ENCODE results near the gene RASGEF1B. TPM values are rescaled to one million over a fixed set of nuclear protein-coding genes. Genes with fewer than 3 reads are reported as not detected.
A peak's percentile ranks its signal among the peaks of the same experiment; 100 is the strongest.

RASGEF1B gene
- total and polyA plus RNA-seq, 2 donors from 2014 or later = 8.3 to 15.0 TPM

DNA sequence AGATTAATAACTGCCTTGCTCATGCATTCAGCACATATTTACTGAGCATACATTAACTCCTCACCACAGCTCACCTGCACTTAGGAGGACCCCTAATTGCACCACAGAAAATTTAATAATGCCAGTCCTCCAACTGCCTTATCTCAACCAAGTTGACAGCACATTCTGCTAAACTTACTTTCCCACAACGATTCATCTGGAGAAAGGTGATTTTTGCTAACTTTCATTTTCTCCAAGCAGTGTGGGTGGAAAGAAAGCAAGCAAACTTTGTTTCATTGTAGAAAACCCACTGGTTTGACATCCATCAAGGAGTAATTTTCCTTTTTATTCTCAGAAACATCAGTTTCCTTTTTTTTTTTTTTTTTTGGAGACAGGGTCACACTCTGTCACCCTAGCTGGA is 49.1 kb downstream of the RASGEF1B start:
- H3K27ac ChIP-seq (ENCODE audit: low read depth in 2 of 2, low read length in 2 of 2) = no peak overlapping the region
- TF ChIP-seq CTCF (IDR thresholded peaks at IDR 0.05; ENCODE audit: borderline replicate concordance, extremely low read depth, insufficient read depth) = no peak
- intact Hi-C loops (cut with DNase I) = no loop called here
- DNase-seq (no peak), FAIRE-seq (no peak)
- no peaks in the 10 kb centered on the region for H3K36me3 ChIP-seq (ENCODE audit: control insufficient read depth in 2 of 3, insufficient read depth in 3 of 3, low read length in 3 of 3)
- H3K27me3 ChIP-seq (ENCODE audit: control insufficient read depth, insufficient read depth, low read length) = no peaks in the 10 kb centered on the region
- no peak overlapping the region for H3K4me3 ChIP-seq (ENCODE audit: low read length in 3 of 3)
- H3K9me3 ChIP-seq (ENCODE audit: control insufficient read depth in 2 of 3, insufficient read depth in 1 of 3, low read length in 3 of 3) = no peaks in the 10 kb centered on the region
- peaks cover 0 to 2% (median 0%) of the 10 kb centered on the region in 3 donors for H3K4me1 ChIP-seq (ENCODE audit: control insufficient read depth in 2 of 3, insufficient read depth in 2 of 3, low read depth in 1 of 3, low read length in 3 of 3)
- no peak overlapping the region for H3K9ac ChIP-seq (ENCODE audit: low read length in 3 of 3)

- Histone ChIP-seq H3K4me1 (ENCODE audit: control insufficient read depth in 2 of 3, insufficient read depth in 2 of 3, low read depth in 1 of 3, low read length in 3 of 3) (no peaks in the 10 kb centered on the region), H3K27me3 (ENCODE audit: control insufficient read depth, insufficient read depth, low read length) (no peaks in the 10 kb centered on the region), H3K36me3 (ENCODE audit: control insufficient read depth in 2 of 3, insufficient read depth in 3 of 3, low read length in 3 of 3) (no peaks in the 10 kb centered on the region), H3K9ac (ENCODE audit: low read length in 3 of 3) (no peak overlapping the region), H3K9me3 (ENCODE audit: control insufficient read depth in 2 of 3, insufficient read depth in 1 of 3, low read length in 3 of 3) (no peaks in the 10 kb centered on the region), H3K27ac (ENCODE audit: low read depth in 2 of 2, low read length in 2 of 2) (no peak overlapping the region), H3K4me3 (ENCODE audit: low read length in 3 of 3) (no peak overlapping the region)
- no peak for DNase-seq
- intact Hi-C loops (cut with DNase I) = no loop called here
- TF ChIP-seq CTCF (IDR thresholded peaks at IDR 0.05; ENCODE audit: borderline replicate concordance, extremely low read depth, insufficient read depth) = no peak
- no peak for FAIRE-seq
Measured at GRCh38 chr4:81421346-81422218, 50.1 kb downstream of the RASGEF1B start.

GRCh38 chr4:81418572-81418971 is 53.1 kb downstream of the RASGEF1B start:
- intact Hi-C loops (cut with DNase I) = no loop called here
- H3K4me3 ChIP-seq (ENCODE audit: low read length in 3 of 3) = no peak overlapping the region
- FAIRE-seq (no peak), DNase-seq (peak in 2 of 5 donors; percentile 24)
- no peak overlapping the region for H3K27ac ChIP-seq (ENCODE audit: low read depth in 2 of 2, low read length in 2 of 2)
- no peak for TF ChIP-seq CTCF (IDR thresholded peaks at IDR 0.05; ENCODE audit: borderline replicate concordance, extremely low read depth, insufficient read depth)
- H3K9ac ChIP-seq (ENCODE audit: low read length in 3 of 3) = no peak overlapping the region
- H3K9me3 ChIP-seq (ENCODE audit: control insufficient read depth in 2 of 3, insufficient read depth in 1 of 3, low read length in 3 of 3) = no peaks in the 10 kb centered on the region
- no peaks in the 10 kb centered on the region for H3K4me1 ChIP-seq (ENCODE audit: control insufficient read depth in 2 of 3, insufficient read depth in 2 of 3, low read depth in 1 of 3, low read length in 3 of 3)
- H3K36me3 ChIP-seq (ENCODE audit: control insufficient read depth in 2 of 3, insufficient read depth in 3 of 3, low read length in 3 of 3) = no peaks in the 10 kb centered on the region
- no peaks in the 10 kb centered on the region for H3K27me3 ChIP-seq (ENCODE audit: control insufficient read depth, insufficient read depth, low read length)

All from kidney (tissue), 14 donors.